Common myeloid progenitor, CD34-positive (primary cell): ENCODE data around the gene INPP5J.
A peak's percentile ranks its signal among the peaks of the same experiment; 100 is the strongest.
"Not testable (repeated sequence)": the region's sequence is repeated elsewhere in the genome, so short reads cannot be mapped to it uniquely, and the experiment has no call there.

Experiments used
- CTCF ChIA-PET: fragments of 350-600 bp; sonication (Branson Sonifier 250); formaldehyde crosslinking; loops from one replicate; lab custom pipeline; 2021; ENCODE audit warnings: antibody characterized with exemption; lab: Charles Lee
- POLR2A ChIA-PET: fragments of 350-600 bp; sonication (Branson Sonifier 250); formaldehyde crosslinking; loops from one replicate; lab custom pipeline; 2021; ENCODE audit warnings: antibody characterized with exemption; lab: Charles Lee
- DNase-seq, 3 donors: peaks; one replicate each; pipeline versions ENCODE4 v3.0.0 to v3.0.0-alpha.2; 2013
- H3K27ac ChIP-seq, 2 experiments: 1 replicate in 1 of 2; 2 replicates in 1 of 2; pipeline ENCODE4 v1.7.0; 2013; ENCODE audit warnings: inconsistent platforms in 2 of 2, low read length in 2 of 2, mild to moderate bottlenecking in 2 of 2, low read depth in 1 of 2, moderate library complexity in 1 of 2; ENCODE audit not compliant: severe bottlenecking in 2 of 2, insufficient read depth in 1 of 2, poor library complexity in 1 of 2
- H3K27me3 ChIP-seq, 5 experiments: replicated peaks in 2 of 5; 1 replicate in 3 of 5; 2 replicates in 2 of 5; pipeline versions ENCODE4 v1.6.1 to v1.7.0; 2013; ENCODE audit warnings: low read length in 4 of 5, mild to moderate bottlenecking in 2 of 5, moderate library complexity in 2 of 5, inconsistent platforms in 1 of 5; ENCODE audit not compliant: insufficient read depth in 5 of 5, control insufficient read depth in 4 of 5
- H3K36me3 ChIP-seq, 4 experiments: 1 replicate in 2 of 4; 2 replicates in 2 of 4; pipeline versions ENCODE4 v1.6.1 to v1.7.0; 2013; ENCODE audit warnings: low read length in 3 of 4, control low read depth in 1 of 4, mild to moderate bottlenecking in 1 of 4; ENCODE audit not compliant: control insufficient read depth in 4 of 4, insufficient read depth in 4 of 4
- H3K4me1 ChIP-seq, 4 experiments: 1 replicate in 3 of 4; 2 replicates in 1 of 4; pipeline versions ENCODE4 v1.6.1 to v1.7.1; 2013; ENCODE audit warnings: low read length in 3 of 4, mild to moderate bottlenecking in 3 of 4, control low read depth in 1 of 4, inconsistent platforms in 1 of 4, moderate library complexity in 1 of 4; ENCODE audit not compliant: control insufficient read depth in 4 of 4, insufficient read depth in 4 of 4; ENCODE audit errors: control extremely low read depth in 1 of 4
- H3K4me3 ChIP-seq, 7 experiments: 1 replicate in 4 of 7; 2 replicates in 3 of 7; pipeline versions ENCODE4 v1.5.1 to v1.7.0; 2013; ENCODE audit warnings: mild to moderate bottlenecking in 7 of 7, low read length in 6 of 7, moderate library complexity in 6 of 7, inconsistent platforms in 2 of 7, low read depth in 2 of 7, control low read depth in 1 of 7; ENCODE audit not compliant: insufficient read depth in 4 of 7, control insufficient read depth in 1 of 7; ENCODE audit errors: extremely low read depth in 1 of 7
- H3K9me3 ChIP-seq, 5 experiments: 1 replicate in 4 of 5; 2 replicates in 1 of 5; pipeline versions ENCODE4 v1.6.1 to v1.7.1; 2013; ENCODE audit warnings: low read length in 4 of 5, mild to moderate bottlenecking in 2 of 5, inconsistent platforms in 1 of 5, low read depth in 1 of 5, moderate library complexity in 1 of 5; ENCODE audit not compliant: control insufficient read depth in 4 of 5, insufficient read depth in 2 of 5; ENCODE audit errors: control extremely low read depth in 1 of 5
- WGBS: methylation state at CpG from one replicate; pipeline ENCODE4 v1.1.5; 2013; ENCODE audit not compliant: insufficient coverage; 5-methylcytosine and 5-hydroxymethylcytosine counted together

The INPP5J gene

DNA sequence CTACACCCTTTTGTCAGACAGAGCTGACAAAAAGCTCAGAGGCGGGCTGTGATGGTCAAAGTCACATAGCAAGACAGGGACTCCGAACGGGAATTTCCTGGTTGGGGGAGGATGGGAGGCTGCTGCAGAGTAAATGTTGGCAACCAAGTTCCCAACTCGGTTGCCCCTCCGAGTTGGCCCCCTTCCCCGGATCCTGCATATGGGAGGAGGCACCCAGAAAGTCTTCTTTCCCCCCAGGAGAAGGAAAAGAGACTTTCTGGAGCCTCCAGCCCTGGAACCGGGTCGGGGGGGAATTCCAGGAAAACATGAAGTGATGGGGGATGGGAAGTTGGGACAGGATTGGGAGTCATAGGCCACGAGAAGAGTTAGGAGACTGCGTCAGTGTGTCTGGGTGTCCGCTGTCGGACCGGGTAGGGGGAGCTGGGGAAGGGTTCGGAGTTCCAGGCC is 16.0 kb upstream of the INPP5J start:
- Histone ChIP-seq H3K9me3 (no peaks in the 10 kb centered on the region), H3K4me3 (peak overlapping the region in 5 of 7 experiments; percentile 2 to 79 (median 68)), H3K36me3 (peaks cover 0 to 4% (median 2%) of the 10 kb centered on the region in 4 experiments), H3K4me1 (peaks cover 0 to 16% (median 9%) of the 10 kb centered on the region in 4 experiments), H3K27me3 (peaks cover 0 to 4% (median 0%) of the 10 kb centered on the region in 5 experiments), H3K27ac (no peak overlapping the region)
- 71% methylated on average over 11 of the region's 14 CpGs for WGBS
- no peak for DNase-seq
- POLR2A ChIA-PET: no interaction called here
- CTCF ChIA-PET: interaction anchor here (0.6 to 3.5 kb wide), 3 partner anchors 12 to 123 kb away, joined by 3 to 16 read pairs (median 3); no protein-coding TSS in a partner anchor

DNA sequence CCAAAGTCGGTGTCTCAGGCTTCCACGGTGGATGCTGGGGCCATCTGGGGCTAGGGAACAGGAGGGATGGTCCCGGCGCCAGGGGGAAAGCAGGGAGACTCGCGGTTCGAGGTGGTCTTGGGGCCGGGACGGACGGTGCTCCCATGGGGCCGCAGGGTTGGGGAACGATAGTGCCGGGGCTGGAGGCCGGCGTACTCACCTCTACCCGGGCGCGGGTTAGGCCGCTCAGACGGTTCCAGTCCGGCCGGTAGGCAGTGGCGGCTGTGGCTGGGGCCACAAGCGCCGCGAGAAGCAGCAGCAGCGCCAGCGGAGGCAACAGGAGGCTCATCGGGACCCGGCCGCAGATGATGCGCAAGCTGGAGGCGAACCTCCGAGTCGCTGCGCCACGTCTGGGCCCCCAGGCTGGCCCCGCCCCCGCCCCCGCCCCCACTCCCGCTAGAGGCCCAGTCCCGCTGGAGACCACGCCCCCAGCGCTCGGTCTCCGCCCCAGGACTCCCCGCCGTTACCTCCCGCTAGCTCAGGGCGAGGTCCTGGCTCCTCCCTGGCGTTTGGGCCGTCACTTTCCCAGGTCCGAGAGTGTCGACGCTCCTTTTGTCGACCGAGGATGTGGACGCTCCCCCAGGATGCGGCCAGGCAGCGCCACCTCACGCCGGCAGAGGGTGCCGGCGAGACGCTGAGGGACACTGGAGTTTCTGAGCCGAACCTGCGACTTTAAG is 15.4 kb upstream of the INPP5J start, which contains the start of gene SELENOM:
Gene SELENOM, minus strand, starts transcription at position 391 of the 716 bp plus-strand sequence. Its CDS starts 63 bp downstream, at position 328.
- CTCF ChIA-PET: interaction anchor here (0.7 to 3.5 kb wide), 10 partner anchors 17 to 187 kb away, joined by 3 to 16 read pairs (median 4); partner anchors contain the start of gene LIMK2
- Histone ChIP-seq H3K27ac (no peak within 1 kb of the TSS), H3K4me3 (peak within 1 kb of the TSS; percentile 21 to 79 (median 68)), H3K4me1 (peaks cover 0 to 16% (median 9%) of the 10 kb centered on the region in 4 experiments), H3K9me3 (peaks cover 0 to under 1% (median 0%) of the 10 kb centered on the region in 5 experiments), H3K36me3 (peaks cover 0 to 1% (median under 1%) of the 10 kb centered on the region in 4 experiments), H3K27me3 (peaks cover 0 to 4% (median 0%) of the 10 kb centered on the region in 5 experiments)
- POLR2A ChIA-PET: interaction anchor here (0.7 to 1.0 kb wide), 2 partner anchors 41 to 53 kb away, joined by 4 read pairs; partner anchors contain the start of gene RNF185
- WGBS: 4% methylated on average over 43 of the region's 67 CpGs
- DNase-seq: peak; percentile 85 to 92 (median 92)

DNA sequence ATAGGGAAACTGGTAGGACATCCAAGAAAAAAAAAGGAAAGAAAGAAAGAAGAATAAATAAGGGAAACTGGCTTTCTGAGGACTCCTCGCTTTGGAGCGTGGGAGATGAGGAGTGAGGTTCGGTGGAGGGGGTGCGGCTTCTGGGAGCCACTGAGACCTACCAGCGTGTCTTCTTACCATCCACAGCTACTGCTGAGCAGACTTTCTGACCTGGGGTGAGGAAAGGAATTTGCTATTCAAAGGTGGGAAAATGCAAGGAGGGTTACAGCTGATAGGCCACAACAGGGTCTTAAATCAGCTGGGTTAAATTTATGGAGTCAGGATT is 14.9 kb upstream of the INPP5J start:
- Histone ChIP-seq H3K36me3 (no peaks in the 10 kb centered on the region), H3K4me3 (peak overlapping the region; percentile 21 to 79 (median 68)), H3K9me3 (peaks cover 0 to 2% (median 0%) of the 10 kb centered on the region in 5 experiments), H3K4me1 (peaks cover 0 to 16% (median 9%) of the 10 kb centered on the region in 4 experiments), H3K27me3 (peaks cover 0 to 4% (median 0%) of the 10 kb centered on the region in 5 experiments), H3K27ac (no peak overlapping the region)
- DNase-seq: no peak
- ChIA-PET POLR2A (interaction anchor here (0.7 to 1.0 kb wide), 2 partner anchors 41 to 52 kb away, joined by 4 read pairs; partner anchors contain the start of gene RNF185), CTCF (interaction anchor here (0.5 to 3.5 kb wide), 14 partner anchors 9 to 1650 kb away, joined by 3 to 16 read pairs (median 4); partner anchors contain the start of gene LIMK2)
- WGBS: 0% methylated on average over 4 of the region's 5 CpGs

DNA sequence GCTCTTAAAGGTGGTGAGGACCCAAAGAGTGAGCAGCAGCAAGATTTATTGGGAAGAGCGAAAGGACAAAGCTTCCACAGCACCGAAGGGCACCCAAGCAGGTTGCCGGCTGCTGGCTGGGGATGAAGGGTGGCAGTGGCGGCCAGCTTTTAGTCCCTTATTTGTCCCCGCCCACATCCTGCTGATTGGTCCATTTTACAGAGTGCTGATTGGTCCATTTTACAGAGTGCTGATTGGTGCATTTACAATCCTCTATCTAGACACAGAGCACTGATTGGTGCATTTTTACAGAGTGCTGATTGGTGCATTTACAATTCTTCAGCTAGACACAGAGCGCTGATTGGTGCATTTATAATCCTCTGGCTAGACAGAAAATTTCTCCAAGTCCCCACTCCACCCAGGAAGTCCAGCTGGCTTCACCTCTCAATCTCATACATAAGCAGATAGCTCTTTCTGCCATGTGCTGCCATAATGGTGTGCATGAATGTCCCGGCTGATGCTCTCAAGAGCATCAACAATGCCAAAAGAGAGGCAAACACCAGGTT is 10.1 kb upstream of the INPP5J start:
- H3K9me3 ChIP-seq, H3K27me3 ChIP-seq, H3K36me3 ChIP-seq, H3K27ac ChIP-seq, DNase-seq, H3K4me1 ChIP-seq, POLR2A ChIA-PET, H3K4me3 ChIP-seq: not testable (repeated sequence)
- CTCF ChIA-PET: interaction anchor here (1.0 to 1.3 kb wide), 2 partner anchors 30 to 160 kb away, joined by 3 read pairs; no protein-coding TSS in a partner anchor
- 92% methylated on average over 7 of the region's 7 CpGs for WGBS

DNA sequence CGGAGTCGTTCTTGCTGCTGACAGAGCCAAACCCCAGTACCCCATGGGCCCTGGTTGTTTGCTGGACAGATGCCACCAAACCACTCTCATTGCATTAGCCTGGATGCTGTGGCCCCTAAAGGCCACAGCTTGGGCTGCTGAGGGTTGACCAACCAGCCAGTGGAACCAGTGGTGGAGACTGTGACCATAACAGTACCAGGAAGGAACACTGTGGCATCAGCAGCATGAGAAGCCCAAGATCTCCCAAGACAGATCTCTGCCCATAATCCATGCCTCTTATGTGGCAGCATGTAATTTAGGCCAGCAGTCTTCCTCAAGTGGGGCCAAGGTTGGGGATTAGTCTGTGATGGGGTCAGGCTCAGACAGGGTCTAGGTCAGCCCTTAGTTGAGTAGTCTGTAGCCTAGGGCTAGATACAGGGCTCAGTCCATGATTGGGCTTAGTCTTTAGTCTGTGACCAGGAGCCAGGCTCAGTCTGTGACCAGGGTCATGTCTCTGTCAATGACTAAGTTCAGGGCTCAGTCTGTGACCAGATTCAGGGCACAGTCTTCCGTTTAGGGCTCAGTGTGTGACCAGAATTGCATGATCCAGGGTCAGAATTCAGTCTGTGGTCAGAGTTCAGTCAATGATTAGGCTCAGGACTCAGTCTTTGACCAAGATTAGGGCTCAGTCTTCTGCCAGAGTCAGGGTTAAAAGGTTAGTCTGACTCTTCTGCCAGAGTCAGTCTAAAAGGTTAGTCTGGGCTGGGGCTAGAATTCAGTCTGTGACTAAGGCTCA is 4.5 kb upstream of the INPP5J start:
- 95% methylated on average over 3 of the region's 3 CpGs for WGBS
- Histone ChIP-seq H3K4me1 (peaks cover 0 to 3% (median under 1%) of the 10 kb centered on the region in 4 experiments), H3K9me3 (no peaks in the 10 kb centered on the region), H3K36me3 (no peaks in the 10 kb centered on the region), H3K4me3 (no peak overlapping the region), H3K27me3 (no peaks in the 10 kb centered on the region), H3K27ac (no peak overlapping the region)
- ChIA-PET POLR2A (no interaction called here), CTCF (no interaction called here)
- no peak for DNase-seq

DNA sequence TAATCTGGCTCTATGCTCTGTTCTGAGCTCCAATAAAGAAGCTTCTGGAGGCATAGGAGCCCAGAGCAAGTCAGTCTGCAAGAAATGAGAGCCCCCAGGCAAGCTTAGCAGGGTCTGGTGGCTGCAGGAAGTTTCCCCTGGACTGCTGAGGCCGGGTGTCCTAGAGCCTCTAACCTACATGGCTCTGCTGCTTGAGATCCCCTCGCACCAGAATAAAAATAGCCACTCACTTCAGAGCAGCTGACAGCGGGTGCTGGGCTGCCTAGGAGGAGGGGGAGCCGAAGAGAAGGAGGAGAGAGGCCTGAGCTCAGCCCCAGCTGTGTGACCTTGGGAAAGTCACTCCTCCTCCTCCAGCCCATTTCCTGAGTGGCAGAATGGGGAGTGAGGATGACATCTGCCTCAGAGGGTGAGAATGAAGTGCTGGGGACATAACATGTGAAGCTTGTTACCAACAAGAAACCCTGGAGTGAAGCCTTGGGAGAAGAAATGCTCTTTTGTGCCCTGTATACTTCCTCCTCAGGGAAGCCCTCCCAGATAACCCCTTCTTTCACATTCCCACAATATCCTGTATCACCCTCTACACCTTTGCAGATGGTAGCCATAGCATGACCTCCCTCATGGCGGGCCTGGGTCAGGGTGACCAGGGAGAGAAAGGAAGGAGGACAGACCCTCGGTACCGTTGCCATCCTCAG is 3.6 kb upstream of the INPP5J start:
- CTCF ChIA-PET: interaction anchor here (0.9 kb wide), 1 partner anchor 93 kb away, joined by 3 read pairs; the partner anchor contains the start of gene LIMK2
- DNase-seq: no peak
- H3K4me3 ChIP-seq: no peak overlapping the region
- no peaks in the 10 kb centered on the region for H3K27me3 ChIP-seq
- WGBS: 98% methylated on average over 5 of the region's 7 CpGs
- no peaks in the 10 kb centered on the region for H3K9me3 ChIP-seq
- no peaks in the 10 kb centered on the region for H3K36me3 ChIP-seq
- POLR2A ChIA-PET: no interaction called here
- peaks cover 0 to 3% (median under 1%) of the 10 kb centered on the region in 4 experiments for H3K4me1 ChIP-seq
- no peak overlapping the region for H3K27ac ChIP-seq
